ENCODE measurements around the gene TRIM2. TPM values are rescaled to one million over a fixed set of nuclear protein-coding genes. Genes with fewer than 3 reads are reported as not detected.
A peak's percentile ranks its signal among the peaks of the same experiment; 100 is the strongest.
"Not testable (repeated sequence)": the region's sequence is repeated elsewhere in the genome, so short reads cannot be mapped to it uniquely, and the experiment has no call there.

TRIM2 gene
- total and polyA plus RNA-seq, 11 donors, result 5.5 to 30.5 (median 18.5) TPM

DNA sequence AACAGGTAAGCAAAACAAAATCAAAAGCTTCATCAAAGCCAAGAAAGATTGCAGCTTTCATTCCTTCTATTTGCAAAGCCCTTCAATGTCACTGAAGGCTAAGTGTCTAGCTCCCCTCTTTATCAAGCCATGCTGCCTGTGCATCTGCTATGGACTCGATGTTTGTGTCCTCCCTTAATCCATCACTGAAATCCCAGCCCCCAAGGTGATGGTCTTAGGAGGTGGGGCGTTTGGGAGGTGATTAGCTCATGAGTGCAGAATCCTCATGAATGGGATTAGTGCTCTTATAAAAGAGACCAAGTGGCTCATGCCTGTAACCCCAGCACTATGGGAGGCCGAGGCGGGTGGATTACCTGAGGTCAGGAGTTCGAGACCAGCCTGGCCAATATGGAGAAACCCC, 6.9 kb upstream of the TRIM2 start:
- Histone ChIP-seq H3K4me3 (no peak overlapping the region), H3K9me3 (no peaks in the 10 kb centered on the region), H3K27ac (no peak overlapping the region), H3K27me3 (no peaks in the 10 kb centered on the region), H3K4me1 (no peaks in the 10 kb centered on the region), H3K36me3 (no peaks in the 10 kb centered on the region)
- intact Hi-C loops (cut with DNase I), result no loop called here
- WGBS, 4 donors, result 91 to 93% (median 92%) methylated on average over 5 of the region's 5 CpGs
- TF ChIP-seq, protein P1, sequence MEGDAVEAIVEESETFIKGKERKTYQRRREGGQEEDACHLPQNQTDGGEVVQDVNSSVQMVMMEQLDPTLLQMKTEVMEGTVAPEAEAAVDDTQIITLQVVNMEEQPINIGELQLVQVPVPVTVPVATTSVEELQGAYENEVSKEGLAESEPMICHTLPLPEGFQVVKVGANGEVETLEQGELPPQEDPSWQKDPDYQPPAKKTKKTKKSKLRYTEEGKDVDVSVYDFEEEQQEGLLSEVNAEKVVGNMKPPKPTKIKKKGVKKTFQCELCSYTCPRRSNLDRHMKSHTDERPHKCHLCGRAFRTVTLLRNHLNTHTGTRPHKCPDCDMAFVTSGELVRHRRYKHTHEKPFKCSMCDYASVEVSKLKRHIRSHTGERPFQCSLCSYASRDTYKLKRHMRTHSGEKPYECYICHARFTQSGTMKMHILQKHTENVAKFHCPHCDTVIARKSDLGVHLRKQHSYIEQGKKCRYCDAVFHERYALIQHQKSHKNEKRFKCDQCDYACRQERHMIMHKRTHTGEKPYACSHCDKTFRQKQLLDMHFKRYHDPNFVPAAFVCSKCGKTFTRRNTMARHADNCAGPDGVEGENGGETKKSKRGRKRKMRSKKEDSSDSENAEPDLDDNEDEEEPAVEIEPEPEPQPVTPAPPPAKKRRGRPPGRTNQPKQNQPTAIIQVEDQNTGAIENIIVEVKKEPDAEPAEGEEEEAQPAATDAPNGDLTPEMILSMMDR (IDR thresholded peaks at IDR 0.05), result no peak
- no peak for TF ChIP-seq POLR2A (IDR thresholded peaks at IDR 0.05)
- DNase-seq (no peak), ATAC-seq (no peak)

DNA sequence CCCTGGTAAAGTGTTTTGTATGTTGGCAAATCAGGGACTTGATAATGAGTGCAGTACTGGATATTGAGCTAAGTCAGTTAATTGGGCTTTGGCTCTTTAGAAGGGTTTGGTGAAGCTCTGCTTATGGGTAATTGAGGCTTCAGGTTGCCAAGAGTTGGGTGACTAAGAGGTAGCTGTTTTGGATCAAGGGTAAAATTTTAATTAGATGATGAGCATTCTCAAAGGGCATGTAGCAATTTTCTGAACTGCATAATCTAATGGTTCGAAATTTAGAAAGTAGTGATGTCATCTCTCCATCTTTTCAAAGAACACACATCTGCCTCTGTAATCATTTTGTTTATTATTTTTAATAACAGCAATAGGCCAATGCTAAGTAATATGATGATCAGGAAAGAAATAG, 5.5 kb upstream of the TRIM2 start:
- 69 to 88% (median 78%) methylated on average over 1 of the region's 1 CpG for WGBS, 4 donors
- Histone ChIP-seq H3K36me3 (no peaks in the 10 kb centered on the region), H3K27me3 (no peaks in the 10 kb centered on the region), H3K4me1 (no peaks in the 10 kb centered on the region), H3K4me3 (no peak overlapping the region), H3K27ac (no peak overlapping the region), H3K9me3 (no peaks in the 10 kb centered on the region)
- DNase-seq (no peak), ATAC-seq (no peak)
- TF ChIP-seq POLR2A (IDR thresholded peaks at IDR 0.05), result no peak
- TF ChIP-seq, protein P1 (IDR thresholded peaks at IDR 0.05), result no peak
- intact Hi-C loops (cut with DNase I), result no loop called here

DNA sequence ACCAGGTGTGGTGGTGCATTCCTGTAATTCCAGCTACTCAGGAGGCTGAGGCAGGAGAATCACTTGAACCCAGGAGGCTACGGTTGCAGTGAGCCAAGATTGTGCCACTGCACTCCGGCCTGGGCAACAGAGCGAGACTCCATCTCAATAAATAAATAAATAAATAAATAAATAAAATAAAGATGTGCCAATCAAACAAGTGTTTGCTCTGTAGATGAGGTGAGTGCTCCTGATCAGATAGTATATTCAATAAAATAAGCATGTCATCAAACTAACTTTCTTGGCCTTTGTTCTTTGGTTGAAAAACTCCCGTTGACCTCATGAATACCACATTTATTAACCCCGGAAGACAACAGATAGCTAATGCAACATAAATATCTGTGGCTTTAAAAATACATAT, 497 bp upstream of the TRIM2 start:
- Histone ChIP-seq H3K4me3 (peak overlapping the region in 10 of 12 donors; percentile 29 to 60 (median 40)), H3K27ac (peak overlapping the region in 1 of 12 donors; percentile 63), H3K4me1 (peaks cover 0 to 14% (median 0%) of the 10 kb centered on the region in 12 donors)
- H3K36me3 ChIP-seq, H3K27me3 ChIP-seq, DNase-seq, ATAC-seq, H3K9me3 ChIP-seq: not testable (repeated sequence)
- WGBS, 4 donors, result 67 to 79% (median 71%) methylated on average over 5 of the region's 5 CpGs
- intact Hi-C loops (cut with DNase I), result loop anchor here in 1 of 10 donors (10.0 kb wide), 1 partner anchor 111 kb away; no protein-coding TSS in a partner anchor

DNA sequence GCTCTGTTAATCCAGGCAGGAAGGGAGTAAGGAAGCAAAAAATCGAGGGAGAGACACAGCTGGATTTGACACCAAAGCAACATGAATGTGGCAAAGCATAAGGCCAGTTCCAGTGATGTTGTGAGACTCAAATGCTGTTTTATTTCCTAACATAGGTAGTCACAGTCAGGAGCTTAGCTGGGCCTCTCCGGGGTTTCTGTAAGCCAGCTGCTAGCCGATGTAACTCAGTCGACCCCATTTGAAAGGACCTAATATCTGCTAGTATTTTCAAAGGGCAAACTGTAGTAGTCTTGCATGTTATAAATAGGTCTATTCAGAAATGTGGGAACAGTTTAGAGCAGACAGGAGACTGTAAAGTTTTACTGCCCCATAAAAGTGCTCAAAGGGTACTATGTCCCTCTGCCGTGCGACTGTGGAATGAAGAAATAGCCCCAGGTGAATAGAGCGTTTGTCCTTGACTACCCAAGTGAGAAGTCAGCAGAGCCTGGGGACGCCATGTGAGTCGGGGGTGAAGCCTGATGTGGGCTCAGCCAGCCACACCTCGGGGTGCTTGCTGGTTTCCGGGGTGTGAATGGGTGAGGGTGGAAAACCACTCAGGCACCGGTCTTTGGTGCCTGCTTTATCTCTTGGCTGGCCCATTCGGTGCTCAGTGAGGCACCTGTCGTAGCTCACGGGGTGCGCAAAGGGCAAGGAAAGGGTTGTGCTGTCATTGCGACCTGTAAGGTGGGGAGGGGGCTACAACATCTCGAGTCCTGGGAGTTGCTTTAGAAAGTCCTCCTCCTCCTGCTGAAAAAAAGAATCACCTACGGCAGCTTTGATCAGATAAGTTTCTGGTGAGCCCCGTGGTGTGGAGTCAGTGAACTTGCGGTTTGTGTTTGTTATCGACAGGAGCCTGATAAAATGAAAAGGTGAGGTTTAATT, 745 bp downstream of the TRIM2 start:
- H3K4me3 ChIP-seq, result peak overlapping the region in 11 of 12 donors; percentile 3 to 60 (median 40)
- 40 to 56% (median 49%) methylated on average over 22 of the region's 22 CpGs for WGBS, 4 donors
- H3K9me3 ChIP-seq, result no peaks in the 10 kb centered on the region
- no peaks in the 10 kb centered on the region for H3K36me3 ChIP-seq
- DNase-seq (no peak), ATAC-seq (peak in 3 of 4 donors; percentile 21 to 31 (median 28))
- TF ChIP-seq, protein P1 (IDR thresholded peaks at IDR 0.05), result no peak
- no peak for TF ChIP-seq POLR2A (IDR thresholded peaks at IDR 0.05)
- peaks cover 0 to 14% (median under 1%) of the 10 kb centered on the region in 12 donors for H3K4me1 ChIP-seq
- H3K27ac ChIP-seq, result peak overlapping the region in 6 of 12 donors; percentile 10 to 63 (median 36)
- intact Hi-C loops (cut with DNase I), result loop anchor here in 8 of 10 donors (5.0 to 10.0 kb wide), 5 partner anchors 48 to 112 kb away; no protein-coding TSS in a partner anchor
- H3K27me3 ChIP-seq, result no peaks in the 10 kb centered on the region

Data from heart left ventricle (tissue), 16 donors.